T-helper 9 cell (primary cell): ENCODE measurements around the gene KLK2.

Experiments used
- DNase-seq: peaks from one replicate; pipeline ENCODE4 v3.0.0-alpha.2; 2020

Gene KLK2

DNA sequence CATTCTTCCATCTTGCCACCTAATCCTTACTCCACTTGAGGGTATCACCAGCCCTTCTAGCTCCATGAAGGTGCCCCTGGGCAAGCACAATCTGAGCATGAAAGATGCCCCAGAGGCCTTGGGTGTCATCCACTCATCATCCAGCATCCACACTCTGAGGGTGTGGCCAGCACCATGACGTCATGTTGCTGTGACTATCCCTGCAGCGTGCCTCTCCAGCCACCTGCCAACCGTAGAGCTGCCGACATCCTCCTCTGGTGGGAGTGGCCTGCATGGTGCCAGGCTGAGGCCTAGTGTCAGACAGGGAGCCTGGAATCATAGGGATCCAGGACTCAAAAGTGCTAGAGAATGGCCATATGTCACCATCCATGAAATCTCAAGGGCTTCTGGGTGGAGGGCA lies 21.6 kb upstream of the KLK2 start:
- no peak for DNase-seq

GRCh38 chr19:50854636-50855410 lies 18.4 kb upstream of the KLK2 start, which contains the start of gene KLK3:
Gene KLK3, plus strand, starts transcription at chr19:50854915. Its CDS starts 41 bp downstream, at chr19:50854956.
- no peak for DNase-seq

GRCh38 chr19:50857366-50857765 lies 15.9 kb upstream of the KLK2 start:
- DNase-seq: no peak

DNA sequence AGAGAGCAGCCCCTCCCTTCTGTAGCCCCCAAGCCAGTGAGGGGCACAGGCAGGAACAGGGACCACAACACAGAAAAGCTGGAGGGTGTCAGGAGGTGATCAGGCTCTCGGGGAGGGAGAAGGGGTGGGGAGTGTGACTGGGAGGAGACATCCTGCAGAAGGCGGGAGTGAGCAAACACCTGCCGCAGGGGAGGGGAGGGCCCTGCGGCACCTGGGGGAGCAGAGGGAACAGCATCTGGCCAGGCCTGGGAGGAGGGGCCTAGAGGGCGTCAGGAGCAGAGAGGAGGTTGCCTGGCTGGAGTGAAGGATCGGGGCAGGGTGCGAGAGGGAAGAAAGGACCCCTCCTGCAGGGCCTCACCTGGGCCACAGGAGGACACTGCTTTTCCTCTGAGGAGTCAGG lies 14.4 kb upstream of the KLK2 start:
- DNase-seq: no peak

- no peak for DNase-seq
These were observed 13.4 kb upstream of the KLK2 start for GRCh38 chr19:50859849-50860248.

GRCh38 chr19:50861010-50861409 lies 12.2 kb upstream of the KLK2 start:
- no peak for DNase-seq

- no peak for DNase-seq
These were observed 11.5 kb upstream of the KLK2 start for GRCh38 chr19:50861496-50862286.

GRCh38 chr19:50869479-50869878 lies 3.8 kb upstream of the KLK2 start:
- DNase-seq: no peak

GRCh38 chr19:50870417-50871089 lies 2.7 kb upstream of the KLK2 start:
- DNase-seq: no peak

- DNase-seq: no peak
These were observed 972 bp downstream of the KLK2 start for GRCh38 chr19:50874211-50874610.

- no peak for DNase-seq
These were observed 2.7 kb downstream of the KLK2 start for GRCh38 chr19:50875795-50876422.

DNA sequence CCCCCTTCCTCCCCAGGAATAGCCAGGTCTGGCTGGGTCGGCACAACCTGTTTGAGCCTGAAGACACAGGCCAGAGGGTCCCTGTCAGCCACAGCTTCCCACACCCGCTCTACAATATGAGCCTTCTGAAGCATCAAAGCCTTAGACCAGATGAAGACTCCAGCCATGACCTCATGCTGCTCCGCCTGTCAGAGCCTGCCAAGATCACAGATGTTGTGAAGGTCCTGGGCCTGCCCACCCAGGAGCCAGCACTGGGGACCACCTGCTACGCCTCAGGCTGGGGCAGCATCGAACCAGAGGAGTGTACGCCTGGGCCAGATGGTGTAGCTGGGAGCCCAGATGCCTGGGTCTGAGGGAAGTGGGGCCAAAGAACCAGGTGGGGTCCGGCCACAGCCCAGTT lies 3.2 kb downstream of the KLK2 start:
- no peak for DNase-seq

GRCh38 chr19:50877338-50877737 lies 4.1 kb downstream of the KLK2 start:
- DNase-seq: no peak

DNA sequence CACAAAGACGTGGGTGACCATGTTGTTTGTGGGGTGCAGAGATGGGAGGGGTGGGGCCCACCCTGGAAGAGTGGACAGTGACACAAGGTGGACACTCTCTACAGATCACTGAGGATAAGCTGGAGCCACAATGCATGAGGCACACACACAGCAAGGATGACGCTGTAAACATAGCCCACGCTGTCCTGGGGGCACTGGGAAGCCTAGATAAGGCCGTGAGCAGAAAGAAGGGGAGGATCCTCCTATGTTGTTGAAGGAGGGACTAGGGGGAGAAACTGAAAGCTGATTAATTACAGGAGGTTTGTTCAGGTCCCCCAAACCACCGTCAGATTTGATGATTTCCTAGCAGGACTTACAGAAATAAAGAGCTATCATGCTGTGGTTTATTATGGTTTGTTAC lies 5.6 kb downstream of the KLK2 start:
- DNase-seq: no peak

- no peak for DNase-seq
These were observed 7.0 kb downstream of the KLK2 start for GRCh38 chr19:50880241-50880640.

- DNase-seq: no peak
These were observed 8.9 kb downstream of the KLK2 start for GRCh38 chr19:50882188-50882587.

DNA sequence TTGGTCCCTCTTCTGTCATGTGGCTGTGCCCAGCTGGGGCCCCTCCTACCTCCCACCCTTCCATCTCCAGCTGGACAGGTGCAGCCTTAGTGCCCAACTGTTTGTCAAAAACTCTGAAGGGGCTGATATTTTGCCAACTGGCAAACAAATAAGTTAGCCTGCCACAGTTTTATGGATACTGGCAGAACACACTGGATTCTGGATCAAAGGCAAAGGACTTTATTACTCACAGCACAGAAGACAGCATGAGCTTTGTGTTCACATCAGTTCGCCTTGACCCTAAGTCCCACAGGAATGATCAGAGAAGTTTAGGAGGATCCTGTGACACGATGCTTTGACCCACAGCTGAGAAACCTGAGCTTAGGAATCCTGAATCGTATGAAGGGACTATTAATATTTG lies 16.4 kb downstream of the KLK2 start:
- no peak for DNase-seq

GRCh38 chr19:50890422-50891252 lies 17.4 kb downstream of the KLK2 start:
- no peak for DNase-seq

DNA sequence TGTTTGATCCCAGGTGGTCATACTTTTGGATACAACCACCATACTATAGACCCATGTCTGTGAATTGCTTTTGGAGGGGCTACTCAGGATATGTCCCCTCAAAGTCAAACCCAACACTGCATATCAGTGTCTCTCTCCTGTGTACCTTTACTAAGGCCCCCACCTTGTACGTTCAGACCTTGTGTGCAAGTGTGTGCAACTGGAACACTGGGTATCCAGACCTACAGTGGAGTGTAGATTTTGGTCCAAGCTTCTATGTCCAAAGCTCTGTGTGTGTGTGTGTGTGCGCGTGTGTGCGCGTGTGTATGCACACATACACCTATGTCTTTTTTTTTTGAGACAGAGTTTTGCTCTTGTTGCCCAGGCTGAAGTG lies 18.0 kb downstream of the KLK2 start:
- no peak for DNase-seq

GRCh38 chr19:50893047-50893736 lies 20.0 kb downstream of the KLK2 start:
- DNase-seq: no peak

DNA sequence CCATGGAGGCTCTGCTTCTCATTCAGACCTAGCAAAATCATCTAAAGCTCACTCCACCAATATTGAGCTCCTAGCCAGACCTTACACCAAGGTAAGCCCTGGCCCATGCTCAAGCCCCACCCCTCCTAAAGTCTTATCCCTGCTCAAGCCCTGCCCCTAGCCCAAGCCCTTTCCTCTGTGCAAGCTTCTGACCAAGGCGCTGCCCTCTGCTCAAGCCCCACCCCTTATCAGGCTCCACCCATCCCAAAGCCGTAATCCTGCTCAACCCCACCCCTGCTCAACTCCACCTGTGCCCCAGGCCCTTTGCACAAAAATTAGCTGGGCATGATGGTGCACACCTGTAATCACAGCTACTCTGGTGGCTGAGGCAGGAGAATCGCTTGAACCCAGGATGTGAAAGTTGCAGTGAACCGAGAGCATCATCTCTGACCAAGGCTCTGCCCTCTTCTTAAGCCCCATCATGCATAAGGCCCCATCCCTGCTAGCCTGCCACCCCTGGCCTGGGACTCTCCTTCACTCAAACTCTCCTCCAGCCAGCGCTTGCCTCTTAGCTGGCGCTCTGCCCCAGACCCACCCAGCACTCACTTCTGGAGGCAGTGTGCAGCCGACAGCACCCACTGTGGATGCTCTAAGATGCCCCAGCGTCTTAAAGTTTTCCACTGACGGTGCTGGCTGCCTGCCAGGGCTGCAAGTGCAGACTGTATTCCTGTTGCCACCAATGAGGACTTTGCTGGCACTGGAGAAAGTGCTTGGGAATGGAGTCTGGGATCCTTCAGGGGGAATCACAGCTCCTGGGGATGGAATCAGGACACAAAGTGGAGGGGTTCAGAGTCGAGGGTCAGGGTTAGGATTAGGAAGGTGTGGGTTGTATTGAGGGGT lies 21.5 kb downstream of the KLK2 start:
- no peak for DNase-seq
